RPMI7951 (cell line): ENCODE data around the gene TYMP. TPM values are rescaled to one million over a fixed set of nuclear protein-coding genes. Genes with fewer than 3 reads are reported as not detected.
A peak's percentile ranks its signal among the peaks of the same experiment; 100 is the strongest.

Experiments used
- DNase-seq: peaks from one replicate; pipeline ENCODE4 v3.0.0-alpha.2; 2012; ENCODE audit warnings: low read depth
- total RNA-seq: library from RNA; depleted of rRNA; stranded (reverse); fragments of >200 nt; shearing (Covaris generic); gene quantifications from 2 replicates; pipeline ENCODE4 v1.2.3, GENCODE V29; 2014

The TYMP gene
- total RNA-seq, 1 experiment from 2014 or later = 16.5 TPM

GRCh38 chr22:50541667-50542026 lies 11.8 kb upstream of the TYMP start:
- peak; percentile 87 for DNase-seq

- no peak for DNase-seq
Observed at GRCh38 chr22:50540381-50540780, 10.6 kb upstream of the TYMP start.

GRCh38 chr22:50537765-50538164 lies 8.0 kb upstream of the TYMP start:
- DNase-seq = no peak

- DNase-seq = no peak
Observed at GRCh38 chr22:50536226-50536625, 6.4 kb upstream of the TYMP start.

GRCh38 chr22:50535113-50535512 lies 5.3 kb upstream of the TYMP start:
- DNase-seq = no peak

GRCh38 chr22:50533856-50534711 lies 4.3 kb upstream of the TYMP start:
- peak; percentile 83 for DNase-seq

GRCh38 chr22:50532824-50533796 lies 3.3 kb upstream of the TYMP start:
- DNase-seq = no peak

- DNase-seq = peak; percentile 72
Observed at GRCh38 chr22:50531962-50532674, 2.3 kb upstream of the TYMP start.

GRCh38 chr22:50531546-50531961 lies 1.7 kb upstream of the TYMP start:
- peak; percentile 44 for DNase-seq

- DNase-seq = peak; percentile 78
Observed at GRCh38 chr22:50530877-50531545, 1.2 kb upstream of the TYMP start.

- no peak for DNase-seq
Observed at GRCh38 chr22:50530580-50530876, 716 bp upstream of the TYMP start.

- DNase-seq = no peak
Observed at GRCh38 chr22:50529416-50529896, 356 bp downstream of the TYMP start.

GRCh38 chr22:50528682-50529415 lies 963 bp downstream of the TYMP start:
- no peak for DNase-seq

- DNase-seq = no peak
Observed at GRCh38 chr22:50527921-50528681, 1.7 kb downstream of the TYMP start.

- DNase-seq = peak; percentile 41
Observed at GRCh38 chr22:50526834-50527801, 2.7 kb downstream of the TYMP start.

GRCh38 chr22:50526108-50526833 lies 3.5 kb downstream of the TYMP start:
- DNase-seq = peak; percentile 77

GRCh38 chr22:50525858-50526107 lies 4.0 kb downstream of the TYMP start:
- no peak for DNase-seq

- DNase-seq = peak; percentile 92
Observed at GRCh38 chr22:50525104-50525857, 4.5 kb downstream of the TYMP start, which contains the start of gene SCO2. Gene SCO2, minus strand, starts transcription at chr22:50525598. Its CDS starts 1,187 bp downstream, at chr22:50524411.
